HEK293 (cell line): ENCODE results near the gene NMNAT2.

ENCODE experiments used
- CTCF ChIA-PET: fragments of 350-600 bp; formaldehyde crosslinking; extraction: SDS; loops from one replicate; lab custom pipeline; 2021; ENCODE audit warnings: antibody characterized with exemption; lab: Yijun Ruan, JAX
- POLR2A ChIA-PET: fragments of 300-600 bp; formaldehyde crosslinking; extraction: SDS; loops from one replicate; lab custom pipeline; 2020; ENCODE audit warnings: antibody characterized with exemption, inconsistent platforms; lab: Yijun Ruan, JAX
- H3K27ac ChIP-seq: fragments of 200-500 bp; sonication (Bioruptor generic); 2 replicates; pipeline ENCODE4 v1.5.1; 2014; ENCODE audit warnings: low read depth, low read length, control low read depth, inconsistent platforms; ENCODE audit errors: extremely low read depth
- H3K36me3 ChIP-seq, 2 experiments: fragments of 200-500 bp in 1 of 2; sonication (Bioruptor generic) in 1 of 2; 1 replicate in 1 of 2; 2 replicates in 1 of 2; pipeline ENCODE4 v1.5.1; 2014 to 2017; ENCODE audit warnings: inconsistent platforms in 2 of 2, low read length in 2 of 2; ENCODE audit not compliant: control insufficient read depth in 2 of 2, insufficient read depth in 1 of 2
- H3K4me1 ChIP-seq: fragments of 200-500 bp; sonication (Bioruptor generic); 2 replicates; pipeline ENCODE4 v1.5.1; 2014; ENCODE audit warnings: mild to moderate bottlenecking, low read length, inconsistent platforms; ENCODE audit not compliant: control insufficient read depth, insufficient read depth
- H3K4me3 ChIP-seq: 2 replicates; pipeline ENCODE4 v1.5.1; 2011; ENCODE audit warnings: low read depth, mild to moderate bottlenecking, control low read depth, low read length, moderate library complexity
- H3K9me3 ChIP-seq: fragments of 200-500 bp; sonication (Bioruptor generic); 2 replicates; pipeline ENCODE4 v1.5.1; 2014; ENCODE audit warnings: low read depth, low read length, inconsistent platforms; ENCODE audit not compliant: control insufficient read depth, insufficient read depth
- GLI4 ChIP-seq: fragments of 450-650 bp; formaldehyde crosslinking; IDR thresholded peaks from 2 replicates; pipeline ENCODE4 v1.5.1; 2016; ENCODE audit warnings: missing biosample characterization, missing genetic modification characterization
- KLF16 ChIP-seq: fragments of 450-650 bp; formaldehyde crosslinking; IDR thresholded peaks from 2 replicates; pipeline ENCODE4 v1.5.1; 2017; ENCODE audit warnings: missing biosample characterization, missing genetic modification characterization
- MEIS1 ChIP-seq: sonication (generic); formaldehyde crosslinking; IDR thresholded peaks from 2 replicates; pipeline ENCODE4 v1.8.1; 2022; ENCODE audit warnings: missing genetic modification reagents, mild to moderate bottlenecking, borderline replicate concordance
- ZBTB8A ChIP-seq: fragments of 450-650 bp; formaldehyde crosslinking; IDR thresholded peaks from 2 replicates; pipeline ENCODE4 v1.5.1; 2016; ENCODE audit warnings: missing biosample characterization, missing genetic modification characterization
- ZNF140 ChIP-seq: fragments of 450-650 bp; formaldehyde crosslinking; IDR thresholded peaks from 2 replicates; pipeline ENCODE4 v1.5.1; 2016; ENCODE audit warnings: missing biosample characterization, missing genetic modification characterization
- ZNF18 ChIP-seq: fragments of 450-650 bp; formaldehyde crosslinking; IDR thresholded peaks from 2 replicates; pipeline ENCODE4 v1.5.1; 2016; ENCODE audit warnings: missing biosample characterization, missing genetic modification characterization
- ZNF19 ChIP-seq: fragments of 450-650 bp; formaldehyde crosslinking; IDR thresholded peaks from 2 replicates; pipeline ENCODE4; 2016; ENCODE audit warnings: missing biosample characterization, missing genetic modification characterization, low read depth
- ZNF302 ChIP-seq: fragments of 450-650 bp; formaldehyde crosslinking; IDR thresholded peaks from 2 replicates; pipeline ENCODE4 v1.5.1; 2016; ENCODE audit warnings: missing biosample characterization, missing genetic modification characterization, low read depth
- ZNF311 ChIP-seq: fragments of 450-650 bp; formaldehyde crosslinking; IDR thresholded peaks from 2 replicates; pipeline ENCODE4 v1.5.1; 2017; ENCODE audit warnings: missing biosample characterization, missing genetic modification characterization, borderline replicate concordance
- ZNF335 ChIP-seq: fragments of 450-650 bp; formaldehyde crosslinking; conservative IDR thresholded peaks from 2 replicates; pipeline ENCODE4 v1.5.1; 2016; ENCODE audit warnings: missing biosample characterization, missing genetic modification characterization
- ZNF354C ChIP-seq: fragments of 450-650 bp; formaldehyde crosslinking; IDR thresholded peaks from 2 replicates; pipeline ENCODE4 v1.5.1; 2016; ENCODE audit warnings: missing biosample characterization, missing genetic modification characterization, low read depth, borderline replicate concordance
- ZNF391 ChIP-seq: fragments of 450-650 bp; formaldehyde crosslinking; IDR thresholded peaks from 2 replicates; pipeline ENCODE4 v1.5.1; 2016; ENCODE audit warnings: low read depth, missing biosample characterization, missing genetic modification characterization, borderline replicate concordance
- ZNF394 ChIP-seq: fragments of 450-650 bp; formaldehyde crosslinking; IDR thresholded peaks from 2 replicates; pipeline ENCODE4 v1.5.1; 2016; ENCODE audit warnings: missing biosample characterization, missing genetic modification characterization, mild to moderate bottlenecking, moderate library complexity, borderline replicate concordance
- ZNF423 ChIP-seq: fragments of 450-650 bp; formaldehyde crosslinking; IDR thresholded peaks from 2 replicates; pipeline ENCODE4 v1.5.1; 2016; ENCODE audit warnings: missing biosample characterization, missing genetic modification characterization
- ZNF621 ChIP-seq: fragments of 450-650 bp; formaldehyde crosslinking; IDR thresholded peaks from 2 replicates; pipeline ENCODE4 v1.5.1; 2017; ENCODE audit warnings: missing biosample characterization, missing genetic modification characterization
- ZNF624 ChIP-seq: fragments of 450-650 bp; formaldehyde crosslinking; IDR thresholded peaks from 2 replicates; pipeline ENCODE4 v1.5.1; 2017; ENCODE audit warnings: missing biosample characterization, missing genetic modification characterization
- ZNF664 ChIP-seq: fragments of 450-650 bp; formaldehyde crosslinking; IDR thresholded peaks from 2 replicates; pipeline ENCODE4 v1.5.1; 2016; ENCODE audit warnings: missing biosample characterization, missing genetic modification characterization
- ZNF707 ChIP-seq: fragments of 450-650 bp; formaldehyde crosslinking; IDR thresholded peaks from 2 replicates; pipeline ENCODE4 v1.5.1; 2016; ENCODE audit warnings: missing biosample characterization, missing genetic modification characterization
- ZNF776 ChIP-seq: fragments of 450-650 bp; formaldehyde crosslinking; IDR thresholded peaks from 2 replicates; pipeline ENCODE4 v1.5.0; 2017; ENCODE audit warnings: missing biosample characterization, missing genetic modification characterization, borderline replicate concordance
- ZNF785 ChIP-seq: fragments of 450-650 bp; formaldehyde crosslinking; IDR thresholded peaks from 2 replicates; pipeline ENCODE4 v1.5.1; 2016; ENCODE audit warnings: missing biosample characterization, missing genetic modification characterization
- ZNF830 ChIP-seq: fragments of 450-650 bp; IDR thresholded peaks from 2 replicates; pipeline ENCODE4 v1.5.0; 2018; ENCODE audit warnings: missing biosample characterization, missing genetic modification characterization, low read depth, mild to moderate bottlenecking, moderate library complexity
- TF ChIP-seq, protein P1 (sequence below): fragments of 450-650 bp; formaldehyde crosslinking; IDR thresholded peaks from 2 replicates; pipeline ENCODE4 v1.5.1; 2017; ENCODE audit warnings: missing biosample characterization, missing genetic modification characterization

Gene NMNAT2

GRCh38 chr1:183417772-183418491 lies at the start of gene NMNAT2 (continued):
- TF ChIP-seq ZNF785 (no peak), ZNF311 (tag by site-specific recombination) (no peak)

GRCh38 chr1:183467687-183468086 lies 49.5 kb upstream of the NMNAT2 start:
- no peak overlapping the region for H3K4me3 ChIP-seq
- ChIA-PET CTCF (interaction anchor here (1.0 kb wide), 1 partner anchor 114 kb away, joined by 4 read pairs; no protein-coding TSS in a partner anchor), POLR2A (no interaction called here)
- H3K9me3 ChIP-seq = no peaks in the 10 kb centered on the region
- H3K27ac ChIP-seq = no peak overlapping the region
- TF ChIP-seq KLF16 (tag by site-specific recombination) = no peak
- 0 out of 2 replicates have a peak, but pooled peaks cover 3% of the 10 kb centered on the region for H3K4me1 ChIP-seq
- no peaks in the 10 kb centered on the region for H3K36me3 ChIP-seq

- CTCF ChIA-PET = no interaction called here
- POLR2A ChIA-PET = no interaction called here
- Histone ChIP-seq H3K4me3 (no peak overlapping the region), H3K9me3 (no peaks in the 10 kb centered on the region), H3K36me3 (no peaks in the 10 kb centered on the region), H3K27ac (no peak overlapping the region), H3K4me1 (0 out of 2 replicates have a peak, but pooled peaks cover 3% of the 10 kb centered on the region)
- TF ChIP-seq, protein P1, sequence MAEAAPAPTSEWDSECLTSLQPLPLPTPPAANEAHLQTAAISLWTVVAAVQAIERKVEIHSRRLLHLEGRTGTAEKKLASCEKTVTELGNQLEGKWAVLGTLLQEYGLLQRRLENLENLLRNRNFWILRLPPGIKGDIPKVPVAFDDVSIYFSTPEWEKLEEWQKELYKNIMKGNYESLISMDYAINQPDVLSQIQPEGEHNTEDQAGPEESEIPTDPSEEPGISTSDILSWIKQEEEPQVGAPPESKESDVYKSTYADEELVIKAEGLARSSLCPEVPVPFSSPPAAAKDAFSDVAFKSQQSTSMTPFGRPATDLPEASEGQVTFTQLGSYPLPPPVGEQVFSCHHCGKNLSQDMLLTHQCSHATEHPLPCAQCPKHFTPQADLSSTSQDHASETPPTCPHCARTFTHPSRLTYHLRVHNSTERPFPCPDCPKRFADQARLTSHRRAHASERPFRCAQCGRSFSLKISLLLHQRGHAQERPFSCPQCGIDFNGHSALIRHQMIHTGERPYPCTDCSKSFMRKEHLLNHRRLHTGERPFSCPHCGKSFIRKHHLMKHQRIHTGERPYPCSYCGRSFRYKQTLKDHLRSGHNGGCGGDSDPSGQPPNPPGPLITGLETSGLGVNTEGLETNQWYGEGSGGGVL (tag by site-specific recombination) = no peak
- TF ChIP-seq GLI4 (tag by site-specific recombination) = no peak
- TF ChIP-seq ZNF664 (tag by site-specific recombination) = no peak
- no peak for TF ChIP-seq ZNF621 (tag by site-specific recombination)
Measured at GRCh38 chr1:183466781-183467180, 48.6 kb upstream of the NMNAT2 start.

GRCh38 chr1:183463566-183463965 lies 45.4 kb upstream of the NMNAT2 start:
- Histone ChIP-seq H3K4me3 (no peak overlapping the region), H3K27ac (no peak overlapping the region), H3K36me3 (no peaks in the 10 kb centered on the region), H3K9me3 (no peaks in the 10 kb centered on the region), H3K4me1 (no peaks in the 10 kb centered on the region)
- POLR2A ChIA-PET = no interaction called here
- TF ChIP-seq ZNF394 (tag by site-specific recombination) = no peak
- no peak for TF ChIP-seq ZBTB8A (tag by site-specific recombination)
- TF ChIP-seq ZNF335 (tag by site-specific recombination) = no peak
- no peak for TF ChIP-seq ZNF140 (tag by site-specific recombination)
- TF ChIP-seq ZNF624 (tag by site-specific recombination) = no peak
- TF ChIP-seq ZNF423 (tag by site-specific recombination) = no peak
- CTCF ChIA-PET = no interaction called here

- Histone ChIP-seq H3K4me3 (no peak overlapping the region), H3K36me3 (no peaks in the 10 kb centered on the region), H3K9me3 (no peaks in the 10 kb centered on the region), H3K27ac (no peak overlapping the region), H3K4me1 (no peaks in the 10 kb centered on the region)
- POLR2A ChIA-PET = no interaction called here
- CTCF ChIA-PET = interaction anchor here (0.6 to 1.1 kb wide), 2 partner anchors 10 to 81 kb away, joined by 3 to 4 read pairs; no protein-coding TSS in a partner anchor
- TF ChIP-seq ZNF302 (tag by site-specific recombination) (no peak), ZNF830 (tag by site-specific recombination) (no peak), ZNF354C (no peak), ZNF19 (no peak), ZNF391 (tag by site-specific recombination) (no peak), ZNF18 (tag by site-specific recombination) (no peak), MEIS1 (CRISPR knock-in tag) (no peak), ZNF776 (tag by site-specific recombination) (no peak), ZNF707 (tag by site-specific recombination) (no peak)
Measured at GRCh38 chr1:183461350-183461749, 43.2 kb upstream of the NMNAT2 start.
